ENCODE results near the gene PDSS1. TPM values are rescaled to one million over a fixed set of nuclear protein-coding genes. Genes with fewer than 3 reads are reported as not detected.
"Not testable (repeated sequence)": the region's sequence is repeated elsewhere in the genome, so short reads cannot be mapped to it uniquely, and the experiment has no call there.

PDSS1 gene
- total and polyA plus RNA-seq, 10 donors: 2.9 to 8.4 (median 7.3) TPM

GRCh38 chr10:26679588-26679987 is 17.9 kb upstream of the PDSS1 start:
- Histone ChIP-seq H3K4me1 (peaks cover 0 to 6% (median 0%) of the 10 kb centered on the region in 6 donors), H3K36me3 (no peaks in the 10 kb centered on the region), H3K4me3 (no peak overlapping the region), H3K27me3 (replicated peaks in 1 of 7) (no peaks in the 10 kb centered on the region), H3K27ac (no peak overlapping the region), H3K9me3 (no peaks in the 10 kb centered on the region)
- no peak for TF ChIP-seq CTCF (IDR thresholded peaks at IDR 0.05 in 8 of 11, conservative IDR thresholded peaks at IDR 0.05 in 3 of 11)
- TF ChIP-seq POLR2A (IDR thresholded peaks at IDR 0.05): no peak
- TF ChIP-seq POLR2AphosphoS5 (IDR thresholded peaks at IDR 0.05): no peak
- intact Hi-C loops (cut with DNase I; ENCODE audit: low total_unique reads): no loop called here
- no peak for DNase-seq

DNA sequence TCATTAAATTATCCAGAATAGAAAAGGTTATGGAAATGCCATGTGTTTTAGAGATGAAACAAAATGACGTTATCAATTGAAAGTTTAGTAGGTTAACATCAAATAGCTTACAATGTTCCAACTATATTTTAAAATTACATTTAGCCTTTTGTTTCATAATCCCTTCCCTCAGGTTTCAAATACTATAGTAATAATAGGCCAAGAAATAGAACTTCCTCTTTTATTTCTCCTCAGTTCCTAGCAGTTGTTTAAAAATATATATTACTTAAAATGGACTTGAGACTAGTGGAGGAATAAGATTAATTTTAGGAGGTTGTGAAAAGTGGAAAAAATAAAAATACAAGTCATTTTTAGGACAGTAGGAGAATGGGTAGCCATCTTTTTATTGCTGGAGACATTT is 16.4 kb upstream of the PDSS1 start:
- H3K4me1 ChIP-seq: peaks cover 0 to 16% (median 0%) of the 10 kb centered on the region in 6 donors
- no peak for TF ChIP-seq CTCF (IDR thresholded peaks at IDR 0.05 in 8 of 11, conservative IDR thresholded peaks at IDR 0.05 in 3 of 11)
- TF ChIP-seq POLR2AphosphoS5 (IDR thresholded peaks at IDR 0.05): no peak
- no peak for TF ChIP-seq POLR2A (IDR thresholded peaks at IDR 0.05)
- 58 to 80% (median 64%) methylated on average over 1 of the region's 1 CpG for WGBS, 5 donors
- H3K4me3 ChIP-seq: no peak overlapping the region
- no peak overlapping the region for H3K27ac ChIP-seq
- H3K27me3 ChIP-seq (replicated peaks in 1 of 7): peaks cover 0 to 8% (median 0%) of the 10 kb centered on the region in 7 donors
- no peaks in the 10 kb centered on the region for H3K36me3 ChIP-seq
- intact Hi-C loops (cut with DNase I; ENCODE audit: low total_unique reads): no loop called here
- DNase-seq: no peak
- H3K9me3 ChIP-seq: no peaks in the 10 kb centered on the region

DNA sequence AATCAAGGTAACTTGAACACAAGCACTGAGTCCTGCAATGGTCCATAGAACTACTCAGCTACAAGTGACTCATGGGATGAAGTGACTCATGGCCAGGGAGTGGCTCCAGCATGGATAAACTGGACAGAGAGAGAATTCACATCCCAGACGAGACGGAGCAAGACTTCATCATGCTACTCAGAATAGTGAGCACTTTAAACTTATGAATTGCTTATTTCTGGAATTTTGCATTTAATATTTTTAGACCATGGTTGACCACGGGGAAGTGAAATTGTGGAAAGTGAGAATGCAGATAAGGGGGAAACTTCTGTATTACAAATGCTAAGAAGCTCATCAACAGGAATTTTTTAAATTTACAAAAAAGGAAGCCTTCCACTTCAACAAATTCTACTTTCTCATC is 15.5 kb upstream of the PDSS1 start:
- H3K27me3 ChIP-seq (replicated peaks in 1 of 7); H3K4me3 ChIP-seq; H3K27ac ChIP-seq; H3K9me3 ChIP-seq; intact Hi-C loops (cut with DNase I; ENCODE audit: low total_unique reads); H3K36me3 ChIP-seq; DNase-seq: not testable (repeated sequence)
- H3K4me1 ChIP-seq: peaks cover 0 to 16% (median 0%) of the 10 kb centered on the region in 6 donors
- 55 to 75% (median 66%) methylated on average over 3 of the region's 3 CpGs for WGBS, 5 donors

DNA sequence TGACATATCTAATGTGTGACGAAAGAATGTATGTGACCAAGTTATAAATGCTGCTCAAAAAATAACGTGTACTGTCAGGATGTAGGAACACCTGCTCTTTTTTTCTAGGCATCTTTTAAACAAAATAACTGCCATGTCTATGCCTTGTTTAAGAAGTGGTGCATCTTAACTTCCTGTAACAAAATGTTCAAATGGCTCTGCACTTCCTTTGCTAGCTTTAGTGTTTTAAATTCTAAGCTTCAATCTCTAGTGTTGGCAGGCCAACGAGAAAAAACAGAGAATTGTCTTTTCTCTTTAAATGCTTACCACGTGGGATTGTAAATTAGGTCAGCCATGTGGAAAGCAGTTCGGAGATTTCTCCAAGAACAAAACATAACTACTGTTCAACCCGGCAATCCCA is 14.6 kb upstream of the PDSS1 start:
- H3K9me3 ChIP-seq: no peaks in the 10 kb centered on the region
- H3K4me1 ChIP-seq: peaks cover 0 to 16% (median 0%) of the 10 kb centered on the region in 6 donors
- TF ChIP-seq CTCF (IDR thresholded peaks at IDR 0.05 in 8 of 11, conservative IDR thresholded peaks at IDR 0.05 in 3 of 11): no peak
- no peak for TF ChIP-seq POLR2AphosphoS5 (IDR thresholded peaks at IDR 0.05)
- TF ChIP-seq POLR2A (IDR thresholded peaks at IDR 0.05): no peak
- no peaks in the 10 kb centered on the region for H3K36me3 ChIP-seq
- H3K4me3 ChIP-seq: no peak overlapping the region
- 39 to 61% (median 52%) methylated on average over 6 of the region's 6 CpGs for WGBS, 5 donors
- intact Hi-C loops (cut with DNase I; ENCODE audit: low total_unique reads): no loop called here
- DNase-seq: no peak
- H3K27ac ChIP-seq: peak overlapping the region in 1 of 8 donors; percentile 16
- peaks cover 0 to 8% (median 0%) of the 10 kb centered on the region in 7 donors for H3K27me3 ChIP-seq (replicated peaks in 1 of 7)

Measured in spleen (tissue), 11 donors.